ENCODE measurements around the gene TSPYL1.

DNA sequence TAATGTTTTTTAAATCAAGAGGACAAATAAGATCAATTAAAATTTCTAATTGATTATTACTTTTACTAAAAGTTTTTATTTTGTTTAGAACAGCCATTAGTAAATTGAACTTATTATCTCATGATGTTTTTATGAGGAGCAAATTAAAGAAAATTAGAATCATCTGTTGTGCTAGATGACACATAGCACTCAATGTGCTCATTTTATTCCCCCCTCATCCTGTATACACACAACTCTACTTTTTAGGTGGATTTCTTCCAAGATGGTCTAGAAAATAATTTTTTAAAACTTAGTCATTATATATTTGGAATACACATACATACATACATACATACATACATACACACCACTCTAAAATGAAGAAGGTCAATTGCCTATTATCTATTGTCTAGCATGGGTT is 29.3 kb upstream of the TSPYL1 start:
- TF ChIP-seq PHTF2 (CRISPR knock-in tag; IDR thresholded peaks at IDR 0.05), result no peak
- TF ChIP-seq, protein P1, sequence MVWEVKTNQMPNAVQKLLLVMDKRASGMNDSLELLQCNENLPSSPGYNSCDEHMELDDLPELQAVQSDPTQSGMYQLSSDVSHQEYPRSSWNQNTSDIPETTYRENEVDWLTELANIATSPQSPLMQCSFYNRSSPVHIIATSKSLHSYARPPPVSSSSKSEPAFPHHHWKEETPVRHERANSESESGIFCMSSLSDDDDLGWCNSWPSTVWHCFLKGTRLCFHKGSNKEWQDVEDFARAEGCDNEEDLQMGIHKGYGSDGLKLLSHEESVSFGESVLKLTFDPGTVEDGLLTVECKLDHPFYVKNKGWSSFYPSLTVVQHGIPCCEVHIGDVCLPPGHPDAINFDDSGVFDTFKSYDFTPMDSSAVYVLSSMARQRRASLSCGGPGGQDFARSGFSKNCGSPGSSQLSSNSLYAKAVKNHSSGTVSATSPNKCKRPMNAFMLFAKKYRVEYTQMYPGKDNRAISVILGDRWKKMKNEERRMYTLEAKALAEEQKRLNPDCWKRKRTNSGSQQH (CRISPR knock-in tag; IDR thresholded peaks at IDR 0.05), result no peak
- TF ChIP-seq CEBPB (tag; IDR thresholded peaks at IDR 0.05), result no peak
- TF ChIP-seq MAX (CRISPR knock-in tag; IDR thresholded peaks at IDR 0.05), result no peak
- TF ChIP-seq MYC (IDR thresholded peaks at IDR 0.05; ENCODE audit: low read depth, low read length), result no peak
- no peak for TF ChIP-seq MYC (CRISPR knock-in tag; IDR thresholded peaks at IDR 0.05; ENCODE audit: borderline replicate concordance, low read depth)
- TF ChIP-seq ATF1 (CRISPR knock-in tag; IDR thresholded peaks at IDR 0.05), result no peak
- no peak for TF ChIP-seq ATF1 (tag; IDR thresholded peaks at IDR 0.05)
- TF ChIP-seq CTCF (IDR thresholded peaks at IDR 0.05 in 2 of 3, conservative IDR thresholded peaks at IDR 0.05 in 1 of 3; ENCODE audit: insufficient read depth in 2 of 3, low read depth in 1 of 3, low read length in 3 of 3), result no peak
- no peak for TF ChIP-seq TAF1 (IDR thresholded peaks at IDR 0.05; ENCODE audit: control insufficient read depth, extremely low read depth, insufficient read depth, low read length, severe bottlenecking)
- TF ChIP-seq ZNF239 (CRISPR knock-in tag; IDR thresholded peaks at IDR 0.05), result no peak
- no peak for TF ChIP-seq TCF7L2 (IDR thresholded peaks at IDR 0.05; ENCODE audit: low read depth, low read length)
- TF ChIP-seq, protein P2, sequence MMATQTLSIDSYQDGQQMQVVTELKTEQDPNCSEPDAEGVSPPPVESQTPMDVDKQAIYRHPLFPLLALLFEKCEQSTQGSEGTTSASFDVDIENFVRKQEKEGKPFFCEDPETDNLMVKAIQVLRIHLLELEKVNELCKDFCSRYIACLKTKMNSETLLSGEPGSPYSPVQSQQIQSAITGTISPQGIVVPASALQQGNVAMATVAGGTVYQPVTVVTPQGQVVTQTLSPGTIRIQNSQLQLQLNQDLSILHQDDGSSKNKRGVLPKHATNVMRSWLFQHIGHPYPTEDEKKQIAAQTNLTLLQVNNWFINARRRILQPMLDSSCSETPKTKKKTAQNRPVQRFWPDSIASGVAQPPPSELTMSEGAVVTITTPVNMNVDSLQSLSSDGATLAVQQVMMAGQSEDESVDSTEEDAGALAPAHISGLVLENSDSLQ (IDR thresholded peaks at IDR 0.05), result no peak
- TF ChIP-seq ZNF354B (CRISPR knock-in tag; IDR thresholded peaks at IDR 0.05), result no peak

Measured in K562 (cell line).